HG02973 (cell line): ENCODE measurements around the gene ETDC.
"Not testable (repeated sequence)": the region's sequence is repeated elsewhere in the genome, so short reads cannot be mapped to it uniquely, and the experiment has no call there.

Experiments
- ATAC-seq: cut with Tn5 transposase; IDR thresholded peaks from one replicate; pipeline ENCODE4 v1.9.1; 2021; ENCODE audit warnings: moderate library complexity; ENCODE audit not compliant: unreplicated experiment

The ETDC gene

GRCh38 chrX:135309430-135309923 is at the start of gene ETDC:
Gene ETDC, plus strand, starts transcription at chrX:135309480. Its CDS starts 0 bp downstream, at chrX:135309480.
- no peak for ATAC-seq

- ATAC-seq = not testable (repeated sequence)
Observed at GRCh38 chrX:135260976-135261375, 48.3 kb upstream of the ETDC start.

GRCh38 chrX:135263376-135263775 is 45.9 kb upstream of the ETDC start:
- ATAC-seq = not testable (repeated sequence)

GRCh38 chrX:135264206-135264605 is 45.1 kb upstream of the ETDC start:
- no peak for ATAC-seq

- no peak for ATAC-seq
Observed at GRCh38 chrX:135273162-135273561, 36.1 kb upstream of the ETDC start.

GRCh38 chrX:135275973-135276372 is 33.3 kb upstream of the ETDC start:
- no peak for ATAC-seq

GRCh38 chrX:135287266-135287823 is 21.9 kb upstream of the ETDC start:
- ATAC-seq = no peak

- ATAC-seq = peak; percentile 100
Observed at GRCh38 chrX:135295238-135295943, 13.9 kb upstream of the ETDC start.

GRCh38 chrX:135295944-135296305 is 13.4 kb upstream of the ETDC start:
- ATAC-seq = peak; percentile 51

GRCh38 chrX:135302269-135302873 is 6.9 kb upstream of the ETDC start:
- no peak for ATAC-seq

- ATAC-seq = no peak
Observed at GRCh38 chrX:135304741-135305140, 4.5 kb upstream of the ETDC start.

GRCh38 chrX:135307171-135307570 is 2.1 kb upstream of the ETDC start:
- no peak for ATAC-seq

GRCh38 chrX:135308345-135308855 is 880 bp upstream of the ETDC start:
- no peak for ATAC-seq

GRCh38 chrX:135315864-135316263 is 6.6 kb downstream of the ETDC start:
- no peak for ATAC-seq

- ATAC-seq = no peak
Observed at GRCh38 chrX:135324463-135324862, 15.2 kb downstream of the ETDC start.

- ATAC-seq = not testable (repeated sequence)
Observed at GRCh38 chrX:135325036-135325818, 15.9 kb downstream of the ETDC start.

- ATAC-seq = no peak
Observed at GRCh38 chrX:135327299-135327698, 18.0 kb downstream of the ETDC start.

- no peak for ATAC-seq
Observed at GRCh38 chrX:135328421-135329005, 19.2 kb downstream of the ETDC start.

- ATAC-seq = no peak
Observed at GRCh38 chrX:135330706-135331105, 21.4 kb downstream of the ETDC start.

- no peak for ATAC-seq
Observed at GRCh38 chrX:135331525-135331924, 22.2 kb downstream of the ETDC start.

GRCh38 chrX:135340831-135341230 is 31.6 kb downstream of the ETDC start:
- ATAC-seq = no peak
